Fibroblast of skin of back (primary cell): Measurements from ENCODE around the gene CDC20B.
"Not testable (repeated sequence)": the region's sequence is repeated elsewhere in the genome, so short reads cannot be mapped to it uniquely, and the experiment has no call there.

Source experiments
- DNase-seq: peaks from one replicate; pipeline ENCODE4 v3.0.0-alpha.2; 2013

The CDC20B gene

DNA sequence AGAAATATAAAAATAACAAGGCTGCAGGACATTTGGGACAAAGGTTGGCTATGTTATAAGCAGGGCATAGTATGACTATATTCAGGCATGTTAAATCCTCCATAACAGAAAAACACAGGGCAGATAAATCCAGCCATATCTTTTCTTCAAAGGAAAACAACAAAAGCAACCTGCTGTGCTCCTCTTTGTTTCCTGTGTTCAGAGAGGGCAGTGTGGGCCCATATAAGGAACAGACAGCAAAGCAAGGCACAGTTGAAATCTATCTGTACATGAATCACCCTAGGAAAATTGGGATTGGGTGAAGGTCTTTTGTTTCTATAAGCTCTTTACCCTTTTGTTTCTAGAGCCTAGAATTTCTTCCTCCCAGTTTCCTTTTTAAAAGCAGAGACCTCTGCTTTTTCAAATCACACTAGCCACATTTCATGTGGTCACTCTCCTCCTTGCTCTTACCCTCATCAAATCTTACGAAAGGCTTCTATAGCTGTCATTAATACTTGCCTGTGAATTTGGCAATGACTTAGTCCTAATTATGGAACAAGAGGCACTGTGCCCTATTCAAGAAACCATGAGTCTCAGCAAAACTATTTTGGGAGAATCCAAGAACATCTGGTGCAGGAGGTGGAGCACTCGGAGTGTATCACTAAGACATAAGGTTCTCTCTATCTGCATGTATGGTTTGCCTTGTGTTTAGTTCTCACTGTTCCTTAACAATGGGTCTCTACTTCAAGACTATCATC is 68.8 kb downstream of the CDC20B start:
- DNase-seq: peak; percentile 5

DNA sequence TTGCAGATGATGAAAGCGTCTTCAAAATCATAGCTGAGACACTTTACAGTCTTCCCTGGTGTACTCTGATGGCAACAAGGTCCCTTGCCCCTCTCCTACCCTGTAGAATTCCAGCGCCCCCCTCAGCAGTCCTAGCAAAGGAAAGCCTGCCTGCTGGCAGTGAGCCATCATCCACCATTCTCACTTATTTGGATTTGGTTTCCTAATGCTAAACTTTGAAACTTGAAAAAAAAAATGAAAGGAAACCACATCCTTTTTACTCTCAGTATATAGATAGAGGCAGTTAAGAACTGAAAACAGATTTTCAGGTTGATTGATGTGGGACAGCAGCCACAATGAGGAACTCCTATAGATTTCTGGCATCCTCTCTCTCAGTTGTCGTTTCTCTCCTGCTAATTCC is 70.6 kb downstream of the CDC20B start, which contains the start of gene GZMA:
GZMA (plus strand) TSS at position 299 of the 400 bp plus-strand sequence; CDS start at position 336, 37 bp downstream.
- DNase-seq: peak; percentile 2

DNA sequence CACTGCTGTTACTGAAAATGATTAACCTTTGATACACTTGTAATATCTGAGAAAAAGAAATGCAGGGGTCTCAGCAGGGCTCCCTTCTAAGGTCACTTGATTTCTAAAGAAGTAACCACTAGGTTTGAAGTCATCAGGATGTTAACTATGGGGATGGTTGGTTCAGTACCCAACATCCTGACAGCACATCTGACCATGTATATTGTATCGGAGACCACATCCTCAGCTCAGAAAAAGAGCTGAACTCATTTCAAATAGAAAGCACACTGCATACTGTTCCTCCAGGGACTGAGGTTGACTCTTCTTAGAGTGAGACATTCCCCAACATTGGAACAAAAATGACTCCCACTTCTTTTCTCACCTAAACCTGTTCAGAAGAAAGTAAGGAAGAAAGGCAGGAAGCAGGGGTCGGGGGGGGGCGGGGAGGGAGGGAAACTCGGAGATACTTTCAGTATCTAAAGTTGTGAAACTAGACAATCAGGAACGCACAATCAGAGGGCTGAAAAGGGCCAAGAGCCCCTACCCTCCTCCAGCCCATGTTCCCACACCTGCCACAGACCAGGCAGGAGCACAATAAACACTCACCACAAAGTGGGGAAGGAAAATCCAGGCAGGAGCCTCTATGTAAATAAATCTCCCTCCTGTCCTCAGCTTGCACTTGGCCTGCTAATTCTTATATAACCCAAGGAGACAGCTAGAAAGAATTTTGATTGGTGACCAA is 71.3 kb downstream of the CDC20B start:
- no peak for DNase-seq

DNA sequence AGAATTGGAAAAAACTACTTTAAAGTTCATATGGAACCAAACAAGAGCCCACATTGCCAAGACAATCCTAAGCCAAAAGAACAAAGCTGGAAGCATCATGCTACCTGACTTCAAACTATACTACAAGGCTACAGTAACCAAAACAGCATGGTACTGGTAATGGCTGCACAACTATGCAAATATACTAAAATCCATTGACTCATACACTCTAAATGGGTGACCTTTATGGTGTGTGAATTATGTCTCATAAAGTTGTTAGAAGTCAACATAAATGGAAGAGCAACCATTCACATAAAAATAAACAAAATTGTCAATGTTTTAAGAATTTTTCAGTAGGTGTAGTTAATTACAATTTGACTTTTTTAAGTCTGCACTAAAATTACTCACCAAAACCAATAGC is 71.8 kb downstream of the CDC20B start:
- not testable (repeated sequence) for DNase-seq

DNA sequence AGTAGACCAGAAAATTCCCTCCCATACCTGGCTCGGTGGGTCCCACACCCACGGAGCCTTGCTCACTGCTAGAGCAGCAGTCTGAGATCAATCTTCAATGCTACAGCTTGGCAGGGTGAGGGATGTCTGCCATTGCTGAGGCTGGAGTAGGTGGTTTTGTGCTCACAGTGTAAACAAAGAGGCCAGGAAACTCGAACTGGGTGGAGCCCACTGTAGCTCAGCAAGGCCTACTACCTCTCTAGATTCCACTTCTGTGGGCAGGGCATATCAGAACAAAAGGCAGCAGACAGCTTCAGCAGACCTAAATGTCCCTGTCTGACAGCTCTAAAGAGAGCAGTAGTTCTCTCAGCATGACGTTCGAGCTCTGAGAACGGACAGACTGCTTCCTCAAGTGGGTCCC is 76.1 kb downstream of the CDC20B start:
- DNase-seq: no peak

DNA sequence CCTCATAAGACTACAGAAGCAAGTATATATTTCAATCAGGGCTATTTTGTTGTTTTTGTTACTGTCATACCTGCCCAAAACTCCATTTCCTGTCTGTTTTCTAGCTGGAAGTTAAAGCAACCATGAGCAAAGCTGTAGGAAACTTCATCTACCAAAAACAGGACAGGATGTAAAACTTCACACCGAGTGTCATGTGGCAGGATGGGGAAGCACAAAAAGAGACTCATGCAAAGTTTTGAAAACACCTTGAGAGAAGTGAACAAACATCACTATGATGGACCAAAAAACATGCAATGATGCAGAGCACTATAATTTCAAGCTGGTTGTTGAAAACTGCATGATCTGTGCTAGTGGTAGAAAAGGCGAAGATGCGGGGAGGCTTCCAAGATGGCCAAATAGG is 76.8 kb downstream of the CDC20B start:
- DNase-seq: no peak

DNA sequence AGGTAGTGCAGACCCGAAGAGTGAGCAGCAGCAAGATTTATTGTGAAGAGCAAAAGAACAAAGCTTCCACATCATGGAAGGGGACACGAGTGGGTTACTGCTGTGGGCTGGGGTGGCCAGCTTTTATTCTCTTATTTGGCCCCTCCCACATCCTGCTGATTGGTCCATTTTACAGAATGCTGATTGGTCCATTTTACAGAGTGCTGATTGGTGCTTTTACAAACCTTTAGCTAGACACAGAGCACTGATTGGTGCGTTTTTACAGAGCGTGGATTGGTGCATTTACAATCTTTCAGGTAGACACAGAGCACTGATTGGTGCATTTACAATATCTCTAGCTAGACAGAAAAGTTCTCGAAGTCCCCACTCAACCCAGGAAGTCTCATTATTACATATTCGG is 82.0 kb downstream of the CDC20B start:
- not testable (repeated sequence) for DNase-seq

DNA sequence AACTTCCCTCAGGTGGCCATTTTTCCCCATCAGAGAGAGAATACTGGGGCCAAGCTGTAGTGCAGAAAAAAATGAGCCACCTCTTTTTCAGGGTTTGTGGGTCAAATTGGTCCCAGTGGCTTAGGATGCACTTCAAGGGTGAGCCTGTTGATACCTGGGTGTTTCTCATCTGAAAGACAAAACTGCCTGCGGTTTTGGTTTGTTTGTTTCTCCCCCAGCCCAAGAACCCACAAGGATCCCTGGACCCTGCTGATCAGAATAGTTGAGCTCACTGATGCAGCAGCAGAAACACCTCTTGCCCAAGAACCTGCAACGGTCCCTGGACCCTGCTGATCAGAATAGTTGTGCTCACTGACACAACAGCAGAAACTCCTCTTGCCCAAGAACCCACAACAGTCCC is 83.7 kb downstream of the CDC20B start:
- not testable (repeated sequence) for DNase-seq

DNA sequence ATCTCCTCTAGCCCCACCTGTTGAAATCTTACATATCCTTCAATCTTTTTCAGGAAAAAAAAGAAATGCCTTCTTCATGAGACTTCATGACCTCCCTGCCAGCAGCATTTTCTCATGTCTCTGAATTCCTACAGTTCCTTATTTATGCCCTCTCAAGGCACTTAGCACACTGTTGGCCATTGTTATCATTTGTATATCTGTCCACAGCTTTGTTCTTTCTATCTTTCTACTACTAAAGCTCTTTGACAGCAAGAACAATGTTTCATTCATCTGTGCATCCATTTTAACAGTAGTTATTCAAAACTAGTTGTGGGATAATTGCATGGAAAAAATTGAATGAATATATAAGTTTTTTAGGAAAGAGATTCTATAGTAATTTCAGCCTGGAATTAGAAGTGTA is 91.4 kb downstream of the CDC20B start:
- no peak for DNase-seq

DNA sequence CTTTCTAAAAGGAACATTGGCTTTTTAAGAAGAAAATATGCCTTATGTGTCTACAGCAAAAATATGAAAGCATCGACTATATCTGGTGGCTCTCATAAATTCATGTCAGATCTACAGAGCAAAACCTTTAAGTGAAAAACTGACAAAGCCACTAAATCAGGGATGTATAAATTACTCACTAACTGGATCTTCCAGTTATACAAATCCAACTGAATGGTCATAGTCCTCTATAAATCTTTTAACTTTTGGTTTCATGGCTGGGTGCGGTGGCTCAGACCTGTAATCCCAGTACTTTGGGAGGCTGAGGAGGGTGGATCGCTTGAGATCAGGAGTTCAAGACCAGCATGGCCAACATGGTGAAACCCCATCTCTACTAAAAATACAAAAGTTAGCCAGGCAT is 99.8 kb downstream of the CDC20B start:
- no peak for DNase-seq

DNA sequence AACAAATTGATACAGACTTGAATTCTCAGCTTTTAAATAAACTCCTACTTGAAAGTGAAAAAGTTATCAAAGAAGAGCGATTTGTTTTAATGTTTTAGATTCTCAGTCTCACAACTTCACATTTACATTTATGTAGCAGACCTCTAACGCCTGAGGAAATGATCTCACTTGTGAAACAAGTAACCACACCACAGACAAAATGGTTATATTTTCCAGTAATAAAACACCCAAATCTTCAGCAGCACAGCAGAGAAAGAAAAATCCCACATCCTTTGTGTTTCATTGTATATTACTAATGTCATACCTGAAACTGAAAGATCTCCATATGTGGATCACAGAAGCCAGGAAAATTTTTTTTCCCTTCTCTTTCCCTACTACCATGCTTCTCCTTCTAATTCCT is 100.3 kb downstream of the CDC20B start:
- no peak for DNase-seq

DNA sequence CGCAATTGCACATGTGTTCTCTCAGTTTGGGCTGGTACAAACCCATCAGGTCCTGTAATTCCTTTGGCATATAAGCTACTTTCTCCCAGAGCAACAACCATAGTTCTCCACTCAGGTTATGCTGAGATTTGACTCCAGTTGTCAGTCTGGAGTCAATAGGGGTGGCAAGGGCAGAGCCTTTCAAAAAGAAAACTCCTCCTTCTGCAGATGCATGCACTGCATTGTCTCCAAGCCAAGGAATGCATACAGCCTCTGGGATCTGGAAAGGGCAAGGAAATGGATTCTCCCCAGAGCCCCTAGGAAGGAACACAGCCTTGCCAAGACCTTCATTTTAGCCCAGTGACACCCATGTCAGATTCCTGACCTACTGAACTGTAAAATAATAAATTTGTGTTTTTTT is 101.6 kb downstream of the CDC20B start:
- no peak for DNase-seq

DNA sequence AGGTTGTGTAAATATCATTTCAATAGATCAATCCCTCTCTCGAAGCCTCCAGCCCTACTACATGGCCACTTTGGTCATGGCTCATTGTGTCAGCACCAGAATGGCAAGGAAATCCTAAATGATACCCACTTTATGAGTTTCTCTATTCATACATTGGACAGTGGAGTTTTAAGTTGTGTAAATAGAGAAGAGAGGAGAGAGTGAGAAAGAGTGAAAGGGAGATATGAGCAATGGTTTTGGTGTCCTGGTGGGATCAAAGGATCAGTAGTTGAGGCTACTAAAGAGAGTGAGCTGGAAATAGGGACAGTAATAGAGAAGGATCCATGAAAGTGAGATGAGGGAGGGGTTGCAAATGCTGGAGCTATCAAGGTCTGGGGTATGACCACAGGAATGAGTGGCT is 102.0 kb downstream of the CDC20B start:
- no peak for DNase-seq

DNA sequence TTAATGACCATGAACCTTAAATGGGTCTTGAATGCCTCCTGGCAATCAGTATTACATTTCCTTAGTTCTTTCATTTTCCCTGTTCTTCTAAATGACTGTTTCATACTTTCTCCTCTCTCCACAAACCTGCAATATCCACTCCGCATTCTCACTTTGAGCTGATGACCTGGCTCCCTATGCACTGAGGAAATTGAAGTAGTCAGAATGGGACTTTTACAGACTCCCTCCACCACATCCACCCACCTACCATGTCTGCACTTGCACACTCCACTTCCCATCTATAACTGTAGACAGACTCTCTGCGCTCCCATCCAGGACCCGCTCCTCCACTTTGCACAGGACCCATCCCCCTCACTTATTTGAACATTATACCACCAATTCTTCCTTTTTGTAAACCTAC is 106.7 kb downstream of the CDC20B start:
- DNase-seq: no peak

DNA sequence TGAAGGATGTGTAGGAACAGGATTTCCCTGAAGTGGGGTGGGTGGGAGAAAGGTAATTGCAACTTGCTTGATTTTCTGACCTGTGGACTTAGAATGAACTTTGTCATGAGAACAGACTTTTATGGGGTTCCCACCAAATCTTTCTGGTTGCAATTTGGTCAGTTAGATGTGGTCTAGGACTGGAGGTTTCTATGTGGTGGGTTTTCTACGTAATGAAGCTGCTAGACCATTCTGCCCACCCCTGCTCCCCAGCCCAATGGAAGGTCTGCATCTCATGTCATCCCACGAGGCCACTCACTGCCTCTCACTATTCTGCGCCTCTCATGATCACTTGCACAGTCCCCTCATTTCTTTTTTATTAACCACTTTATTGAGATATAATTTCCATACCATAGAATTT is 108.5 kb downstream of the CDC20B start:
- DNase-seq: no peak

DNA sequence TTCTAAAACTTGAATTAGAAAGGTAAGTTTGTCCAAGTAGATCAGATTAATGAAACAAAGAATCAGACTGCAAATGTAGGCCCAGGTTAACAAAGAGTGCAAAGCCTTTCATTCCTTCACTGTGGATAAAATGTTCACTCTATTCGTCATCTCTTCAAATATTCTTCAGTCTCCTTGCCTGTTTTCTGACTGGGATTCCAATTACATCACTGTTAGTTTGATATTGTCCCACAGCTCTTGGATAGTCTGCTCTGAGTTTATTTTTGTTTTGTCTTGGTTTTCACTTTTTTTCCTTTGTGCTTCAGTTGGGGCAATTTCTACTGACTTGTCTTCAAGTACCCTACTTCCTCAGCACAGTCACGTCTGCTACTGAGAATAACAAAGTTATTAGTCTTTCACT is 109.1 kb downstream of the CDC20B start:
- DNase-seq: peak; percentile 79

DNA sequence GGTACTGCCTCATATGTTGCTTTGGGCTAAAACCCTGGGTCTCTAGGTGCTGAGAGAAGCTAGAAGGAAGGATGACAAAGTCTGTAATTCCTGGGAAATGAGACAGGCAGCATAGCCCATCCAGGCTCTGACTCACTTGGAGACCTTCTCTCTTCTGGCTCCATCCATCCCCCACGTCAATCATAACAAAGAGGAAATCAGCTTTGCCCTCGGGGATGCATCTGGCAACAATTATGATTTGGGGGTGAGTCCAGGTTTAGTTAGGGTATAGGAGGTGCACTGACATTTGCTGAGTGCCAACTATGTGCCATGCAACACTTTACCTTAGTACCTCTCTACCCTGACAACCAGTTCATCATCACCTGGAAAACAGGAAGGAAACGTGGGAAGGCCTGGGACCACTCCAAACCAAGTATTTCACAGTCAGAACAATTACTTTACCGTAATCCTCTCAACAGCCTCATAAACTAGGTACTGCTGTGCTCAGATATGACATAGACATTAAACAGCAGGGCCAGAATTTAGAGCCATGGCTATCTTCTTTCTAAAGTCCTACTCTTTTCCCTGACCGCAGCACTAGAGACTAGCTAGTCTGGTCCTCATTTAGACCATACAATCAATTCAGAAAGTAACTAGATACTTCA is 109.6 kb downstream of the CDC20B start:
- DNase-seq: peak; percentile 83
